Measurements from ENCODE around the gene OR2A25. TPM values are rescaled to one million over a fixed set of nuclear protein-coding genes. Genes with fewer than 3 reads are reported as not detected.

The OR2A25 gene, protein sequence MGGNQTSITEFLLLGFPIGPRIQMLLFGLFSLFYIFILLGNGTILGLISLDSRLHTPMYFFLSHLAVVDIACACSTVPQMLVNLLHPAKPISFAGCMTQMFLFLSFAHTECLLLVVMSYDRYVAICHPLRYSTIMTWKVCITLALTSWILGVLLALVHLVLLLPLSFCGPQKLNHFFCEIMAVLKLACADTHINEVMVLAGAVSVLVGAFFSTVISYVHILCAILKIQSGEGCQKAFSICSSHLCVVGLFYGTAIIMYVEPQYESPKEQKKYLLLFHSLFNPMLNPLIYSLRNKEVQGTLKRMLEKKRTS
- not detected for total RNA-seq
- under 1 TPM in 1 of 2 donors, not detected in 1; 0.11 TPM for polyA plus RNA-seq (ENCODE audit: insufficient read length in 2 of 2)
- long read RNA-seq, donor 1: 0 reads
- long read RNA-seq, donor 2: 0 reads
- long read RNA-seq, donor 3: 0 reads
- long read RNA-seq, donor 4: 0 reads

DNA sequence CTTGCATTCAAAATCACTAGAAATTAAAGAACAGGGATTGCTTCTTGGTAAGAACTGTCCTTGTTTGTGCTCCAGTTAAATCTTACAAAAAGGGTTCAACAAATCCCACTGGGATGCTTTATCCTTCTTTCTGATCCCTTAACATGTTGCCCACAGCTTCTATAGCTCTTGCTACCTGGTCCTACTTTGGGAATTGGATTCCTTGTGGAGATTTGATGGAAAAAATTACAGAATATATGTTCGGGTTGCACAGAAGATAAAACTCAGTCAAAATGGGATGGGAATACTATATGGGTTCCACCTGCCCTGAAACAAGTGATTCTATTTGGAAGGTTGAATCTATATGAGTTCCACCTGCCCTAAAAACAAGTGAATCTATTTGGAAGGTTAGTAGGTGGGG lies at the start of gene OR2A25:
TSS of gene OR2A25 (plus strand) at position 301 of the 400 bp plus-strand sequence. CDS start 4,409 bp downstream, outside the sequence.
- Histone ChIP-seq H3K36me3 (ENCODE audit: control insufficient read depth, insufficient read depth, low read length) (no peaks in the 10 kb centered on the region), H3K4me3 (ENCODE audit: low read depth, low read length) (no peak within 1 kb of the TSS), H3K9me3 (ENCODE audit: control insufficient read depth, insufficient read depth, low read length) (peaks cover 2% of the 10 kb centered on the region), H3K27ac (ENCODE audit: low read depth, low read length) (no peak within 1 kb of the TSS), H3K27me3 (ENCODE audit: control insufficient read depth, insufficient read depth, low read length) (no peaks in the 10 kb centered on the region), H3K4me1 (ENCODE audit: control insufficient read depth, insufficient read depth, low read length) (no peaks in the 10 kb centered on the region)
- WGBS (ENCODE audit: insufficient coverage): 100% methylated on average over 1 of the region's 1 CpG
- no peak for DNase-seq (ENCODE audit: low read depth in 4 of 6, low spot score in 6 of 6)

DNA sequence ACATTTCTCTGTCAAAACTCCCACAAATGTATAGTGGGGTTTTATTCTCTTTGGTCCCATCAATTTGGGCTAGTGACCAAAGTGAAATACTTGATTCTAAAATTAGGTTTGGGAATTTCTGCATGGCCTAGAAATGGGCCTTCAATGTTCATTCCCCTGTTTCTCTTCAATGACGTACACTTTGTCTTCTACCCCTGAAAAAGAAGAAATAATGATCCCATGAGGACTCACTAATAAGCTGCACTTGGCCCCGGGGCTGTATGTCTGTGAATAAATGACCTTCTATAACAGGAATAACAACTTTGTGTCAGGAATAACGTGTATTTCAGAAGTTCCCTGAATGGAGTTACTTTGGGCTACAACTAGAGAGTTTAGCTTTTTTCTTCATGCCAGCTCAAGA lies 49.3 kb upstream of the OR2A25 start:
- H3K4me1 ChIP-seq (ENCODE audit: control insufficient read depth, insufficient read depth, low read length): no peaks in the 10 kb centered on the region
- H3K4me3 ChIP-seq (ENCODE audit: low read depth, low read length): no peak overlapping the region
- DNase-seq (ENCODE audit: low read depth in 4 of 6, low spot score in 6 of 6): no peak
- no CpG with 5 or more reads among the region's 3 CpGs for WGBS (ENCODE audit: insufficient coverage)
- H3K36me3 ChIP-seq (ENCODE audit: control insufficient read depth, insufficient read depth, low read length): no peaks in the 10 kb centered on the region
- no peaks in the 10 kb centered on the region for H3K27me3 ChIP-seq (ENCODE audit: control insufficient read depth, insufficient read depth, low read length)
- no peak overlapping the region for H3K27ac ChIP-seq (ENCODE audit: low read depth, low read length)
- no peaks in the 10 kb centered on the region for H3K9me3 ChIP-seq (ENCODE audit: control insufficient read depth, insufficient read depth, low read length)

DNA sequence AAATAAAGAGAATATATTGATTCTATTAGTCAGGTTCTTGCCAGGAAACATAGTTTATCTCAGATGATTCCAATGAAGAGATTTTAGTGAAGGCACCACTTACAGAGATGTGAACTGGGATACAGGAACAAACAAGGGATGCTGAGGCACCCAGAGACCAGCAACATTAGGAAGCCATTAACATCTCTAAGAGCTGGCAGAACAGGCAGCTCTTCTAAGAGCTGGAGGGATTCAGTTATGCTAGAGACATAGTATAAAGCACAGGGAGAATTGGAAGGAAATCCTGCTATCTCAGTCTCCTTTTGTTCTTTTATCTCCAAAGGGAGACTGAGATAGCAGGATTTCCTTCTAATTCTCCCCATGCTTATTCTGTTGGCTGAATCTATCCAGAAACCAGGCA lies 47.4 kb upstream of the OR2A25 start:
- no peaks in the 10 kb centered on the region for H3K9me3 ChIP-seq (ENCODE audit: control insufficient read depth, insufficient read depth, low read length)
- H3K4me1 ChIP-seq (ENCODE audit: control insufficient read depth, insufficient read depth, low read length): no peaks in the 10 kb centered on the region
- no peak overlapping the region for H3K4me3 ChIP-seq (ENCODE audit: low read depth, low read length)
- DNase-seq (ENCODE audit: low read depth in 4 of 6, low spot score in 6 of 6): no peak
- H3K36me3 ChIP-seq (ENCODE audit: control insufficient read depth, insufficient read depth, low read length): no peaks in the 10 kb centered on the region
- no peak overlapping the region for H3K27ac ChIP-seq (ENCODE audit: low read depth, low read length)
- H3K27me3 ChIP-seq (ENCODE audit: control insufficient read depth, insufficient read depth, low read length): no peaks in the 10 kb centered on the region

DNA sequence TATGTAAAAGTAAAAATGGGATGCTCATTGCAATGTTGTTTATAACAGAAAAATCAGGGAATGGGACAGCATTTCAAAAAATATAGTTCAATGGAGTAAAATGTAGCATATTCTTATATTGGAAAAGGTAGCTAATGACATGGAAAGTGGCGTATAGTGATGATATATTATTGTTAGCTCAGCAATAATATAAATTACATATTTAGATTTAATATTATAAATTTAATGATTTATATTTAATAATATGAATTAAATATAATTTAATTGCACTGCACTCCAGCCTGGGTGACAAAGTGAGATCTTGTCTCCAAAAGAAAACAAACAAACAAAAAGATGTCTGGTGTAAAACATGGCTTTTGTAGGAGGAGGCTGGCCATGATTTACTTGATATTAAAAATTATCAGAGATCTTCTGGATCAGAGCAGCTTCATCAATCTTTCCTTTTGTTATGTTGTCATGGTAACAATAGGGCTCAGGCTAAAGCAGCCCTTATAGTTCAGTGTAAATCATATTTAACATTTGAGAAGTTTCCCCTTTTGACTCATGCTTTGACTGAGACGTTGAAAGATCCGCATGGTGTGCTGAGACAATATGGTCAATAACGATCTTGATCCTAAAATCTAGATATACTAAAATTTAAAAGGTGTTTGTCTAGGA lies 46.3 kb upstream of the OR2A25 start:
- no CpG with 5 or more reads among the region's 4 CpGs for WGBS (ENCODE audit: insufficient coverage)
- H3K4me1 ChIP-seq (ENCODE audit: control insufficient read depth, insufficient read depth, low read length): no peaks in the 10 kb centered on the region
- DNase-seq (ENCODE audit: low read depth in 4 of 6, low spot score in 6 of 6): no peak

DNA sequence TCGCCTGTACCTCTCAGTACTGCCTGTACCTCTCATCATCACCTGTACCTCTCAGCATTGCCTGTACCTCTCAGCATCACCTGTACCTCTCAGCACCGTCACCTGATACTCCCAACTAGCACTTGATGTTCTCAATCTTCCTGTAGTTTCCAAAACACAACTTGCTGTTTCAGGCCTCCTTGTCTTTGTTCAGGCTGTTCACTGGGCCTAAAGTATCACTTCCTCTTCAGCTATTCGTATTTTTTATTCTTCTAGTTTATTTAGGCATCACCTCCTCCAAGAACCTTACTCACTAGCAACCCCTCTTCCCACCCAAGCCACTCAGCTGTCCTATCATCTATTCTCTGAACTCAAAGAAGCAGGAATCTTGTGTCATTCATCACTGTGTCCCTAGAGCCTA lies 45.4 kb upstream of the OR2A25 start:
- Histone ChIP-seq H3K27me3 (ENCODE audit: control insufficient read depth, insufficient read depth, low read length) (no peaks in the 10 kb centered on the region), H3K9me3 (ENCODE audit: control insufficient read depth, insufficient read depth, low read length) (no peaks in the 10 kb centered on the region), H3K27ac (ENCODE audit: low read depth, low read length) (no peak overlapping the region), H3K36me3 (ENCODE audit: control insufficient read depth, insufficient read depth, low read length) (no peaks in the 10 kb centered on the region), H3K4me1 (ENCODE audit: control insufficient read depth, insufficient read depth, low read length) (no peaks in the 10 kb centered on the region), H3K4me3 (ENCODE audit: low read depth, low read length) (no peak overlapping the region)
- 97% methylated on average over 3 of the region's 3 CpGs for WGBS (ENCODE audit: insufficient coverage)
- no peak for DNase-seq (ENCODE audit: low read depth in 4 of 6, low spot score in 6 of 6)

More for the DNA sequence above, 46.3 kb upstream of the OR2A25 start:
- no peaks in the 10 kb centered on the region for H3K36me3 ChIP-seq (ENCODE audit: control insufficient read depth, insufficient read depth, low read length)
- no peaks in the 10 kb centered on the region for H3K27me3 ChIP-seq (ENCODE audit: control insufficient read depth, insufficient read depth, low read length)
- no peak overlapping the region for H3K4me3 ChIP-seq (ENCODE audit: low read depth, low read length)
- no peak overlapping the region for H3K27ac ChIP-seq (ENCODE audit: low read depth, low read length)
- no peaks in the 10 kb centered on the region for H3K9me3 ChIP-seq (ENCODE audit: control insufficient read depth, insufficient read depth, low read length)

DNA sequence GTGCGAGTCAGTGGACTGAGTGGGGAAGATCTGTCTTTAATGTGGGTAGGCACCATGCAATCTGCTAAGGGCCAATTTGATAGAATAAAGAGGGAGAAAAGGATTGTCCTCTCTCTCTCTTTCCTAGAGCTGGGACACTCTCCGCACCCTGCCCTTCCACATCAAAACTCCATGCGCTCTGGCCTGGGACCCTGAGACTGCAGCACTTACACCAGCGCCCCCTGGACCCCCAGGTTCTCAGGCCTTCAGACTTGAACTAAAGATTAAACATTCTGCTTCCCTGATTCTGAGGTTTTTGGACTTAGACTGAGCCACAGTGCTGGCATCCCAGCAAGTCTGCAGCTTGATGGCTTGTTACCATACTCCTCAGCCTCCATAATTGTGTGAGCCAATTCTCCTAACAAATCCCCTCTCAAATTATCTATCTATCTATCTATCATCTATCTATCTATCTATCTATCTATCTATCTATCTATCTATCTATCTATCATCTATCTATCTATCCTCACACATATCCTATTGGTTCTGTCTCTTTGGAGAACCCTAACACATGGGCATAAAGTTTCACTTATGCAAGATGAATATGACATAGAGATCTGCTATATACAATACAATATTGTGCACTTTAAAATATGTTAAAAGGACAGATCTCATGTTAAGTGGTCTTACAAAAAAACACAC lies 43.3 kb upstream of the OR2A25 start:
- no peaks in the 10 kb centered on the region for H3K27me3 ChIP-seq (ENCODE audit: control insufficient read depth, insufficient read depth, low read length)
- 54% methylated on average over 4 of the region's 4 CpGs for WGBS (ENCODE audit: insufficient coverage)
- H3K4me3 ChIP-seq (ENCODE audit: low read depth, low read length): no peak overlapping the region
- H3K4me1 ChIP-seq (ENCODE audit: control insufficient read depth, insufficient read depth, low read length): no peaks in the 10 kb centered on the region
- DNase-seq (ENCODE audit: low read depth in 4 of 6, low spot score in 6 of 6): no peak
- no peaks in the 10 kb centered on the region for H3K36me3 ChIP-seq (ENCODE audit: control insufficient read depth, insufficient read depth, low read length)
- H3K27ac ChIP-seq (ENCODE audit: low read depth, low read length): no peak overlapping the region
- no peaks in the 10 kb centered on the region for H3K9me3 ChIP-seq (ENCODE audit: control insufficient read depth, insufficient read depth, low read length)

DNA sequence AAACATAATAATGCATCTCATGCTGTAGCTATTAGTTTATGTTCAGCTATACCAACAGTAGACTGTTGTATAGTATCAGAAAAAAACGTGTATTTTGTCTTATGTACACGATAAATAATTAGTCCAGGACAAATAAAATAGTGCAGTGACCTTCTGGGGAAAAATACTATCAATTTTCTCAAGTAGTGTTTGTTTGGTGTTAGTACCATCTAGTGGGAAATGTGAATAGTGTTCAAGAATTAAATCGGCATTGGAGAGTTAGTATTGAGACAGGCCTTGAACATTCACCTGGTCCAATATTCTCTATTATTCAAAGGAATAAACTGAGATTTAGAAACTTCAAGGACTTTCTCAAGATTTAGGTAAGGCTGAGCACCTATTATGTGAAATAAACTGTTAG lies 42.5 kb upstream of the OR2A25 start:
- WGBS (ENCODE audit: insufficient coverage): no CpG with 5 or more reads among the region's 3 CpGs
- H3K4me3 ChIP-seq (ENCODE audit: low read depth, low read length): no peak overlapping the region
- H3K9me3 ChIP-seq (ENCODE audit: control insufficient read depth, insufficient read depth, low read length): no peaks in the 10 kb centered on the region
- H3K36me3 ChIP-seq (ENCODE audit: control insufficient read depth, insufficient read depth, low read length): no peaks in the 10 kb centered on the region
- DNase-seq (ENCODE audit: low read depth in 4 of 6, low spot score in 6 of 6): peak in 5 of 6 donors; percentile 15 to 78 (median 33)
- H3K4me1 ChIP-seq (ENCODE audit: control insufficient read depth, insufficient read depth, low read length): no peaks in the 10 kb centered on the region
- H3K27ac ChIP-seq (ENCODE audit: low read depth, low read length): no peak overlapping the region
- no peaks in the 10 kb centered on the region for H3K27me3 ChIP-seq (ENCODE audit: control insufficient read depth, insufficient read depth, low read length)

DNA sequence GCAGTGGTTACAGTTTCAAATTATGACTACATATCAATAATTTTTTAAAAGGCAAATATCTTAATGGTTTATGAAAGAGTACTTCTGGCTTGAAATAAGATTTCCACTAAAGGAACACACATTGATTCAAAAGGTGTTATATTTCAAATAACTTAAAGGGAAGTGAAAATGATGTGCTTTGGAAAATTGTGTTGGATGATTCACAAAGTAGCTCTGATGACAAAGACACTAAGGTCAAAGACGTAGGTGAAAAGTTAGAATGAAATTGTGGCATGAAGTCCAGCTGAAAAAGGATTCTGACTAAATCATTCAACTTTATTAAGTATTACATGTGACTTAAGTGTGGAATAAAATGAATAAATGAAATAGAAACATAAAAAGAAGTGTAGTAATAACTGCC lies 41.6 kb upstream of the OR2A25 start:
- Histone ChIP-seq H3K36me3 (ENCODE audit: control insufficient read depth, insufficient read depth, low read length) (no peaks in the 10 kb centered on the region), H3K4me3 (ENCODE audit: low read depth, low read length) (no peak overlapping the region), H3K27me3 (ENCODE audit: control insufficient read depth, insufficient read depth, low read length) (no peaks in the 10 kb centered on the region), H3K27ac (ENCODE audit: low read depth, low read length) (no peak overlapping the region), H3K4me1 (ENCODE audit: control insufficient read depth, insufficient read depth, low read length) (no peaks in the 10 kb centered on the region), H3K9me3 (ENCODE audit: control insufficient read depth, insufficient read depth, low read length) (no peaks in the 10 kb centered on the region)
- no CpG with 5 or more reads among the region's 1 CpG for WGBS (ENCODE audit: insufficient coverage)
- no peak for DNase-seq (ENCODE audit: low read depth in 4 of 6, low spot score in 6 of 6)

DNA sequence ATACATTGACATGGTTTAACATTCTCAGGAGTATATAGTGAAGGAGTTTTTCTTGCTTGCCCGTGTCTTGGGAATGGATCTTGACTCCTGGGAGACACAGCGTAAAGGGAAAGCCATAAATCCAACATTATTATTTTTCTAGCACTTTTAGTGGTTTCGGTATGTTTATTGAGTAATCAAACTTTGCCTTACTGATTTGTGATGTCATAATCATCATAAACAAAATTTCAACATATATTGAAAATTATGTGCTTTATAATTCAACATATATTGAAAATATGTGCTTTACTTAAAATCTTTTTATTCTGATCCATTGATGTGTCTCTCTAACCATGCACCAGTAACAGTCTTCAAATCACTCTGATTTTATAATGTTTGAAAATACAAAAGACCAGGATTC lies 41.1 kb upstream of the OR2A25 start:
- Histone ChIP-seq H3K36me3 (ENCODE audit: control insufficient read depth, insufficient read depth, low read length) (no peaks in the 10 kb centered on the region), H3K4me1 (ENCODE audit: control insufficient read depth, insufficient read depth, low read length) (no peaks in the 10 kb centered on the region), H3K27me3 (ENCODE audit: control insufficient read depth, insufficient read depth, low read length) (no peaks in the 10 kb centered on the region), H3K27ac (ENCODE audit: low read depth, low read length) (no peak overlapping the region), H3K9me3 (ENCODE audit: control insufficient read depth, insufficient read depth, low read length) (no peaks in the 10 kb centered on the region), H3K4me3 (ENCODE audit: low read depth, low read length) (no peak overlapping the region)
- WGBS (ENCODE audit: insufficient coverage): no CpG with 5 or more reads among the region's 3 CpGs
- no peak for DNase-seq (ENCODE audit: low read depth in 4 of 6, low spot score in 6 of 6)
